ENCODE results near the gene DLG2. TPM values are rescaled to one million over a fixed set of nuclear protein-coding genes. Genes with fewer than 3 reads are reported as not detected.

The DLG2 gene
- total and polyA plus RNA-seq, 2 of the 8 experiments (the other 6 are each of a cell fraction or from before 2014, with no cell fraction given) = 1.7 to 14.3 TPM

GRCh38 chr11:85485902-85486301 lies 141.2 kb downstream of the DLG2 start:
- CTCF ChIA-PET (ENCODE audit: partially characterized antibody) = no interaction called here

More at GRCh38 chr11:85485902-85486301, 141.2 kb downstream of the DLG2 start:
- Histone ChIP-seq H2BK20ac (ENCODE audit: low read length) (no peak overlapping the region), H3K4me2 (ENCODE audit: insufficient read depth in 1 of 2, low read depth in 2 of 2, low read length in 2 of 2) (no peak overlapping the region), H3K27me3 (replicated peaks in 1 of 4; ENCODE audit: control insufficient read depth in 3 of 4, extremely low read depth in 1 of 4, insufficient read depth in 3 of 4, low read length in 3 of 4) (no peaks in the 10 kb centered on the region), H3K4me3 (ENCODE audit: extremely low read depth in 1 of 4, insufficient read depth in 2 of 4, low read depth in 3 of 4, low read length in 4 of 4) (no peak overlapping the region), H2AK5ac (ENCODE audit: low read depth, low read length) (no peak overlapping the region), H2BK12ac (ENCODE audit: low read depth, low read length) (no peak overlapping the region), H4K20me1 (replicated peaks in 1 of 2; ENCODE audit: control insufficient read depth in 1 of 2, insufficient read depth in 2 of 2, low read length in 2 of 2) (no peaks in the 10 kb centered on the region), H3K23ac (ENCODE audit: insufficient read length) (no peak overlapping the region), H3K27ac (ENCODE audit: low read depth, low read length) (no peak overlapping the region), H3K23me2 (ENCODE audit: low read depth, low read length) (no peaks in the 10 kb centered on the region), H3K18ac (ENCODE audit: extremely low read depth, low read length) (no peak overlapping the region), H3K79me1 (ENCODE audit: low read depth, low read length) (no peaks in the 10 kb centered on the region), H3K36me3 (ENCODE audit: control insufficient read depth in 2 of 4, insufficient read depth in 4 of 4, low read length in 3 of 4) (no peaks in the 10 kb centered on the region), H3K56ac (replicated peaks; ENCODE audit: insufficient read length, low read depth, low read length) (no peak overlapping the region), H3K9me3 (ENCODE audit: insufficient read depth in 2 of 2, low read depth in 1 of 2, low read length in 1 of 2) (0 out of 4 replicates have a peak, but pooled peaks cover 0 to 3% of the 10 kb centered on the region in 2 experiments), H2BK15ac (ENCODE audit: low read length) (no peak overlapping the region), H3K79me2 (ENCODE audit: control insufficient read depth in 1 of 2, insufficient read depth in 2 of 2, low read length in 2 of 2) (no peaks in the 10 kb centered on the region), H2BK120ac (replicated peaks; ENCODE audit: low read depth, low read length) (no peak overlapping the region), H4K91ac (replicated peaks; ENCODE audit: insufficient read length, low read length) (no peak overlapping the region), H3K4me1 (replicated peaks in 1 of 4; ENCODE audit: control insufficient read depth in 3 of 4, insufficient read depth in 4 of 4, low read length in 3 of 4) (peaks cover 0 to 2% (median 0%) of the 10 kb centered on the region in 4 experiments; a peak in 2 of 7 replicates), H4K5ac (ENCODE audit: insufficient read length, low read depth, low read length) (no peak overlapping the region), H2BK5ac (ENCODE audit: low read depth, low read length) (0 out of 2 replicates have a peak overlapping the region, but pooled peaks have one; percentile 44), H3K14ac (ENCODE audit: insufficient read length) (no peak overlapping the region), H3K4ac (replicated peaks; ENCODE audit: insufficient read length, low read depth, low read length) (no peak overlapping the region), H3K9ac (replicated peaks in 1 of 4; ENCODE audit: extremely low read depth in 1 of 4, low read depth in 3 of 4, low read length in 3 of 4) (no peak overlapping the region), H4K8ac (ENCODE audit: extremely low read depth, insufficient read depth, low read length) (no peak overlapping the region; the same call in 1 of the 2 replicates), H2AFZ (ENCODE audit: low read length) (no peak overlapping the region)
- 93% methylated on average over 2 of the region's 2 CpGs; no CpG with 5 or more reads in 1 of the 2 experiments for WGBS, 2 experiments (ENCODE audit: extremely low coverage in 1 of 2, insufficient coverage in 1 of 2, insufficient read length in 1 of 2, insufficient replicate concordance in 2 of 2, low coverage in 1 of 2, low lambda C conversion rate in 2 of 2, missing lambda C conversion rate in 1 of 2)
- no peak for TF ChIP-seq RAD21 (IDR thresholded peaks at IDR 0.05 in 1 of 2, conservative IDR thresholded peaks at IDR 0.05 in 1 of 2; ENCODE audit: low read depth in 2 of 2, low read length in 2 of 2)
- no peak for TF ChIP-seq GTF2F1 (IDR thresholded peaks at IDR 0.05; ENCODE audit: borderline replicate concordance, low read depth, low read length)
- TF ChIP-seq, protein P1, sequence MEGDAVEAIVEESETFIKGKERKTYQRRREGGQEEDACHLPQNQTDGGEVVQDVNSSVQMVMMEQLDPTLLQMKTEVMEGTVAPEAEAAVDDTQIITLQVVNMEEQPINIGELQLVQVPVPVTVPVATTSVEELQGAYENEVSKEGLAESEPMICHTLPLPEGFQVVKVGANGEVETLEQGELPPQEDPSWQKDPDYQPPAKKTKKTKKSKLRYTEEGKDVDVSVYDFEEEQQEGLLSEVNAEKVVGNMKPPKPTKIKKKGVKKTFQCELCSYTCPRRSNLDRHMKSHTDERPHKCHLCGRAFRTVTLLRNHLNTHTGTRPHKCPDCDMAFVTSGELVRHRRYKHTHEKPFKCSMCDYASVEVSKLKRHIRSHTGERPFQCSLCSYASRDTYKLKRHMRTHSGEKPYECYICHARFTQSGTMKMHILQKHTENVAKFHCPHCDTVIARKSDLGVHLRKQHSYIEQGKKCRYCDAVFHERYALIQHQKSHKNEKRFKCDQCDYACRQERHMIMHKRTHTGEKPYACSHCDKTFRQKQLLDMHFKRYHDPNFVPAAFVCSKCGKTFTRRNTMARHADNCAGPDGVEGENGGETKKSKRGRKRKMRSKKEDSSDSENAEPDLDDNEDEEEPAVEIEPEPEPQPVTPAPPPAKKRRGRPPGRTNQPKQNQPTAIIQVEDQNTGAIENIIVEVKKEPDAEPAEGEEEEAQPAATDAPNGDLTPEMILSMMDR (IDR thresholded peaks at IDR 0.05; ENCODE audit: control extremely low read depth in 1 of 3, insufficient read depth in 1 of 3, low read depth in 1 of 3, low read length in 3 of 3) = no peak
- no peak for TF ChIP-seq YY1 (IDR thresholded peaks at IDR 0.05; ENCODE audit: low read depth, low read length)
- TF ChIP-seq SP2 (IDR thresholded peaks at IDR 0.05; ENCODE audit: low read length) = no peak
- no peak for TF ChIP-seq SIN3A (conservative IDR thresholded peaks at IDR 0.05 in 1 of 2, IDR thresholded peaks at IDR 0.05 in 1 of 2; ENCODE audit: low read depth in 1 of 2, low read length in 2 of 2)
- no peak for TF ChIP-seq JUN (IDR thresholded peaks at IDR 0.05; ENCODE audit: low read depth, low read length)
- TF ChIP-seq ZNF274 (IDR thresholded peaks at IDR 0.05; ENCODE audit: borderline replicate concordance, extremely low read depth, low read length) = no peak
- no peak for DNase-seq (ENCODE audit: low read depth in 1 of 2, low spot score in 2 of 2)
- POLR2A ChIA-PET (ENCODE audit: partially characterized antibody) = interaction anchor here (0.8 kb wide), 1 partner anchor 9 kb away, joined by 3 read pairs; no protein-coding TSS in a partner anchor
- FAIRE-seq = no peak
